Measurements from ENCODE around the gene DDX41.

The DDX41 gene

GRCh38 chr5:177550122-177550521 lies 33.4 kb upstream of the DDX41 start:
- no peaks in the 10 kb centered on the region for H3K9me3 ChIP-seq (ENCODE audit: control insufficient read depth, low read length)
- peaks cover 8% of the 10 kb centered on the region for H3K36me3 ChIP-seq (ENCODE audit: control insufficient read depth, insufficient read depth, low read length, severe bottlenecking)
- H3K27me3 ChIP-seq (replicated peaks; ENCODE audit: control insufficient read depth, insufficient read depth, low read length) = no peaks in the 10 kb centered on the region
- H3K4me3 ChIP-seq (ENCODE audit: low read length) = no peak overlapping the region
- H3K9ac ChIP-seq (ENCODE audit: low read length) = no peak overlapping the region
- peaks cover 68% of the 10 kb centered on the region for H3K4me1 ChIP-seq (ENCODE audit: control insufficient read depth, insufficient read depth, low read length)
- DNase-seq (ENCODE audit: low read depth) = no peak

GRCh38 chr5:177548495-177548894 lies 31.7 kb upstream of the DDX41 start:
- no peak for DNase-seq (ENCODE audit: low read depth)
- H3K27me3 ChIP-seq (replicated peaks; ENCODE audit: control insufficient read depth, insufficient read depth, low read length) = no peaks in the 10 kb centered on the region
- H3K36me3 ChIP-seq (ENCODE audit: control insufficient read depth, insufficient read depth, low read length, severe bottlenecking) = peaks cover 8% of the 10 kb centered on the region
- no peaks in the 10 kb centered on the region for H3K9me3 ChIP-seq (ENCODE audit: control insufficient read depth, low read length)
- H3K4me3 ChIP-seq (ENCODE audit: low read length) = no peak overlapping the region
- H3K9ac ChIP-seq (ENCODE audit: low read length) = no peak overlapping the region
- H3K4me1 ChIP-seq (ENCODE audit: control insufficient read depth, insufficient read depth, low read length) = peaks cover 79% of the 10 kb centered on the region

GRCh38 chr5:177547736-177548135 lies 31.0 kb upstream of the DDX41 start:
- Histone ChIP-seq H3K4me3 (ENCODE audit: low read length) (no peak overlapping the region), H3K27me3 (replicated peaks; ENCODE audit: control insufficient read depth, insufficient read depth, low read length) (no peaks in the 10 kb centered on the region), H3K9ac (ENCODE audit: low read length) (no peak overlapping the region), H3K9me3 (ENCODE audit: control insufficient read depth, low read length) (no peaks in the 10 kb centered on the region), H3K4me1 (ENCODE audit: control insufficient read depth, insufficient read depth, low read length) (peaks cover 80% of the 10 kb centered on the region), H3K36me3 (ENCODE audit: control insufficient read depth, insufficient read depth, low read length, severe bottlenecking) (peaks cover 8% of the 10 kb centered on the region)
- no peak for DNase-seq (ENCODE audit: low read depth)

- Histone ChIP-seq H3K9me3 (ENCODE audit: control insufficient read depth, low read length) (no peaks in the 10 kb centered on the region), H3K4me3 (ENCODE audit: low read length) (peak overlapping the region; percentile 65), H3K9ac (ENCODE audit: low read length) (peak overlapping the region; percentile 84), H3K36me3 (ENCODE audit: control insufficient read depth, insufficient read depth, low read length, severe bottlenecking) (peaks cover 9% of the 10 kb centered on the region), H3K4me1 (ENCODE audit: control insufficient read depth, insufficient read depth, low read length) (peaks cover 72% of the 10 kb centered on the region), H3K27me3 (replicated peaks; ENCODE audit: control insufficient read depth, insufficient read depth, low read length) (no peaks in the 10 kb centered on the region)
- DNase-seq (ENCODE audit: low read depth) = peak; percentile 98
Measured at GRCh38 chr5:177546258-177546741, 29.5 kb upstream of the DDX41 start.

- peak overlapping the region; percentile 64 for H3K4me3 ChIP-seq (ENCODE audit: low read length)
- H3K27me3 ChIP-seq (replicated peaks; ENCODE audit: control insufficient read depth, insufficient read depth, low read length) = no peaks in the 10 kb centered on the region
- H3K36me3 ChIP-seq (ENCODE audit: control insufficient read depth, insufficient read depth, low read length, severe bottlenecking) = peaks cover 4% of the 10 kb centered on the region
- DNase-seq (ENCODE audit: low read depth) = peak; percentile 95
- H3K9me3 ChIP-seq (ENCODE audit: control insufficient read depth, low read length) = no peaks in the 10 kb centered on the region
- peaks cover 66% of the 10 kb centered on the region for H3K4me1 ChIP-seq (ENCODE audit: control insufficient read depth, insufficient read depth, low read length)
- H3K9ac ChIP-seq (ENCODE audit: low read length) = peak overlapping the region; percentile 79
Measured at GRCh38 chr5:177545487-177546257, 28.9 kb upstream of the DDX41 start.

DNA sequence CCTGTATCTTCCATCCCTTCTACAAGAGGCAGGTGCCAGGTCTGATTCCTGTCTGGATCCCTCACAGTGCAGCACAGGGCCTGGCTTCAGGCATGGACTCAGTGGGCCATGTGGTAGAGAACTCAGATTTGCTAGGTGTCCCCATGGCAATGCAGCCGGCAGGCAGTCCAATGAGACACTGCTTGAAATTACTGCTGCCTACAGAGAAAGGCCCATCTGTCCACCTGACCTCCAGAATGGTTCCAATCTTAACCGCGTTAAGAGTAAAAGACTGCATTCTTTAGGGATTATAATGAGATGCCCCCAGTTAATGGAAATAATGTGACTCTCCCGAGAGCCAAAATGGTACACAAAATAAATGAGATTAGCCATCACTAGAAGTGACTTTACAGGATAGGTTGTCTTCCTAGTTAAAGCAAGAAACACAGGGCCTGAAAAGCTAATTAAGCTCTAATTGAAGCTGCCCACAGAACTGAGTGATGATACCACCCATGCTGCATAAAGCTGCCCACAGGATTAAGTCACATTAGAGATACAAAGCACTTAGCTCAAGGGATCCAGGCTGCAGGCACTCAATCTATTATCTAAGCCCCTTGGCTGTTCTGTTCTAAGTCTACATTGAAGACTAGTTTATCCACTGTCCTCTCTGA lies 26.2 kb upstream of the DDX41 start:
- H3K4me3 ChIP-seq (ENCODE audit: low read length) = no peak overlapping the region
- DNase-seq (ENCODE audit: low read depth) = no peak

DNA sequence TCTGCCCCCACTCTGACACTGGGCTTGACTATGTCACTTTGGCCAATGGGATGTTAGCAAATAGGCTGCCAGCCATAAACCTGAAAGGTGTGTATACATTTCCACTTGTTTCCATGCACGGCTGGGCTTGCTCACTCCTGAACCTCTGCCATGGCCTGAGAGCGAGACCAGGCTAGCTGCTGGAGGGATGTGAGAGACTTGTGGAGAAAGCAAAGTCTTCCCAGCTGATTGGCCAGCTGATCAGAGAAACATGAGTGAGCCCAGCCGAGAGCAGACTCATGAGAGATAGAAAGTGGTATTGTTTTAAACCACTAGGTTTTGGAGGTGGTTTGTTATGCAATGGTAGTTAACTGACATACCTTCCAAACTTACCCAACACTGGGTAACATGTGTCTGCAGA lies 23.7 kb upstream of the DDX41 start:
- Histone ChIP-seq H3K27me3 (replicated peaks; ENCODE audit: control insufficient read depth, insufficient read depth, low read length) (no peaks in the 10 kb centered on the region), H3K9ac (ENCODE audit: low read length) (no peak overlapping the region), H3K4me1 (ENCODE audit: control insufficient read depth, insufficient read depth, low read length) (peaks cover 69% of the 10 kb centered on the region), H3K36me3 (ENCODE audit: control insufficient read depth, insufficient read depth, low read length, severe bottlenecking) (peaks cover 17% of the 10 kb centered on the region), H3K9me3 (ENCODE audit: control insufficient read depth, low read length) (no peaks in the 10 kb centered on the region), H3K4me3 (ENCODE audit: low read length) (no peak overlapping the region)
- no peak for DNase-seq (ENCODE audit: low read depth)

More for the DNA sequence above, 26.2 kb upstream of the DDX41 start:
- Histone ChIP-seq H3K27me3 (replicated peaks; ENCODE audit: control insufficient read depth, insufficient read depth, low read length) (no peaks in the 10 kb centered on the region), H3K4me1 (ENCODE audit: control insufficient read depth, insufficient read depth, low read length) (peaks cover 76% of the 10 kb centered on the region), H3K9ac (ENCODE audit: low read length) (no peak overlapping the region), H3K9me3 (ENCODE audit: control insufficient read depth, low read length) (no peaks in the 10 kb centered on the region), H3K36me3 (ENCODE audit: control insufficient read depth, insufficient read depth, low read length, severe bottlenecking) (peaks cover 9% of the 10 kb centered on the region)

- Histone ChIP-seq H3K4me1 (ENCODE audit: control insufficient read depth, insufficient read depth, low read length) (peaks cover 60% of the 10 kb centered on the region), H3K27me3 (replicated peaks; ENCODE audit: control insufficient read depth, insufficient read depth, low read length) (no peaks in the 10 kb centered on the region), H3K9me3 (ENCODE audit: control insufficient read depth, low read length) (no peaks in the 10 kb centered on the region), H3K36me3 (ENCODE audit: control insufficient read depth, insufficient read depth, low read length, severe bottlenecking) (peaks cover 25% of the 10 kb centered on the region), H3K4me3 (ENCODE audit: low read length) (peak overlapping the region; percentile 35), H3K9ac (ENCODE audit: low read length) (no peak overlapping the region)
- peak; percentile 82 for DNase-seq (ENCODE audit: low read depth)
Measured at GRCh38 chr5:177539411-177539810, 22.6 kb upstream of the DDX41 start.

DNA sequence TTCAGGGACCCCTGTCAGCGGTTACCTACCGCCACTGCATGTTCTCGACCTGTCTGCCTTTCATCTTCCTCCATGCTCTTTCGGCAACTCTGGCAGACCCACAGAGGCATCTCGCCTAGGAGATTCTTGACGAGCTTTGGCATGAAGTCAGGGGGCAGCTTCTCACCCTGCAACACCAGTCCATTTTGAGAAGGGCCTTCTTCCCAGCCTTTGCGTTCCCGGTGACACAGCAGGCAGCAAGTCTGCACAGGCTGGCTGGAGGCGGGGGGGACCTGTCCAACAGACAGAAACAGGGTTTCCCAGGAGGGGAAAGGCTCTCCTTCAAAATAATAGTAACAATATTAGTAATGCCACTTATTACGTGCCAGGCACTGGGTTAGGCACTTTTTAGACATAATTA lies 22.1 kb upstream of the DDX41 start:
- peaks cover 55% of the 10 kb centered on the region for H3K4me1 ChIP-seq (ENCODE audit: control insufficient read depth, insufficient read depth, low read length)
- no peaks in the 10 kb centered on the region for H3K9me3 ChIP-seq (ENCODE audit: control insufficient read depth, low read length)
- H3K27me3 ChIP-seq (replicated peaks; ENCODE audit: control insufficient read depth, insufficient read depth, low read length) = no peaks in the 10 kb centered on the region
- no peak for DNase-seq (ENCODE audit: low read depth)
- peaks cover 28% of the 10 kb centered on the region for H3K36me3 ChIP-seq (ENCODE audit: control insufficient read depth, insufficient read depth, low read length, severe bottlenecking)
- H3K4me3 ChIP-seq (ENCODE audit: low read length) = peak overlapping the region; percentile 35
- H3K9ac ChIP-seq (ENCODE audit: low read length) = peak overlapping the region; percentile 18

DNA sequence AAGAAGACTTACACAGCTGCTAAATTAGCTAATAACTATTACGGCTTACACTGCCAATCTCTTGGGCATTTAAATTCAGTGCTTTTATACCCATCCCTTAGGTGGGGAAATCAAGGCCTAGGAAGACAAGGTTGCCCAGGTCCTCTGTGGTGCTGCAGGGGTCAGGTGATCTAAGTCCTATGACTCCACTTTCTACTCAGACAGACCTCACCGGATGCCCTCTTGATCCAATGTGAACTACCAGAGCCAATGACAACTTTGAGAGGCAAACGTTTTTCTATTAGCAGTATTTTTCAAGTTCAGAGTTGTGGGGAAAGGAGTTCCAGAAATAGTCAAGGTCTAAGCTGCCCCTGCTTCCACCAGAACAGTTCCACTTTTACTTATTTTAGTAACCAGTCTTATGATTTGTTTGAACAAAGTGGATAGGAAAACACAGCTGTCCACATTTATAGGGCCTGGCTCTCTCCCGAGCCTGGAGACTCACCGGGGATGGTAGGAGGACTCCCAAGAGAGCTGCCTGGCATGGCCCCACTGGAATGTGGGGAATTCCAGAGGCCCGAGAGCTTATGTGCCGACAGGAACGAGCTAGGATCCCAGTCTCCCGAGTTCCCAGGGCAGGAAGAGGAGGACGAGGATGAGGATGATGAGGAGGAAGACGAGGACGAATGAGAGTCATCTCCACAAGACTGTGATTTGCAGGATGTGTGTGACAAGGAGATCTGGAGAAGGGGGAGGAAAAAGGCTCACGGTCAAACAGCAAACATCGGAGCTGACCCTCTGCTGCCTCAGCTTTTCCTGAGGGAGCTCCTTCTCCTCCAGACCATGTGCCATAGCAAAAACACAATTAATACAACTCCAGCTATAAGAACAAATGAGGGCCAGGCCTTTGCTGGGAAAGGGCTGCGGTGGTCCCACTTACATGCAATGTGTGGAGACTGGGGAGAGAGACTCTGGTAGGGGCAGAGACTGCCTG lies 20.9 kb upstream of the DDX41 start:
- H3K36me3 ChIP-seq (ENCODE audit: control insufficient read depth, insufficient read depth, low read length, severe bottlenecking) = peaks cover 38% of the 10 kb centered on the region

GRCh38 chr5:177536386-177536785 lies 19.6 kb upstream of the DDX41 start:
- Histone ChIP-seq H3K27me3 (replicated peaks; ENCODE audit: control insufficient read depth, insufficient read depth, low read length) (no peaks in the 10 kb centered on the region), H3K9me3 (ENCODE audit: control insufficient read depth, low read length) (no peaks in the 10 kb centered on the region), H3K4me3 (ENCODE audit: low read length) (no peak overlapping the region), H3K4me1 (ENCODE audit: control insufficient read depth, insufficient read depth, low read length) (peaks cover 42% of the 10 kb centered on the region), H3K36me3 (ENCODE audit: control insufficient read depth, insufficient read depth, low read length, severe bottlenecking) (peaks cover 44% of the 10 kb centered on the region), H3K9ac (ENCODE audit: low read length) (no peak overlapping the region)
- no peak for DNase-seq (ENCODE audit: low read depth)

More for the DNA sequence above, 20.9 kb upstream of the DDX41 start:
- H3K9me3 ChIP-seq (ENCODE audit: control insufficient read depth, low read length) = no peaks in the 10 kb centered on the region
- DNase-seq (ENCODE audit: low read depth) = peak; percentile 86
- peak overlapping the region; percentile 52 for H3K9ac ChIP-seq (ENCODE audit: low read length)
- H3K27me3 ChIP-seq (replicated peaks; ENCODE audit: control insufficient read depth, insufficient read depth, low read length) = no peaks in the 10 kb centered on the region
- H3K4me1 ChIP-seq (ENCODE audit: control insufficient read depth, insufficient read depth, low read length) = peaks cover 43% of the 10 kb centered on the region
- peak overlapping the region; percentile 6 for H3K4me3 ChIP-seq (ENCODE audit: low read length)
